AG09309 (cell line): ENCODE results near the gene SLC9A1.
A peak's percentile ranks its signal among the peaks of the same experiment; 100 is the strongest.

ENCODE experiments used
- DNase-seq: peaks from one replicate; pipeline ENCODE4 v3.0.0-alpha.2; 2010; ENCODE audit warnings: low read depth
- H3K4me3 ChIP-seq: 2 replicates; pipeline ENCODE4 v1.5.1; 2011; ENCODE audit warnings: mild to moderate bottlenecking, low read depth, low read length, moderate library complexity; ENCODE audit not compliant: control insufficient read depth
- CTCF ChIP-seq: IDR thresholded peaks from 2 replicates; pipeline ENCODE4 v1.5.1; 2011; ENCODE audit warnings: mild to moderate bottlenecking, low read depth, low read length, inconsistent platforms; ENCODE audit not compliant: insufficient read depth, control insufficient read depth; ENCODE audit errors: missing control alignments

SLC9A1 gene

GRCh38 chr1:27147842-27148518 is 6.9 kb downstream of the SLC9A1 start:
- no peak for DNase-seq
- no peak for TF ChIP-seq CTCF
- no peak overlapping the region for H3K4me3 ChIP-seq

GRCh38 chr1:27145934-27146354 is 9.0 kb downstream of the SLC9A1 start:
- no peak overlapping the region for H3K4me3 ChIP-seq
- no peak for TF ChIP-seq CTCF
- DNase-seq: peak; percentile 59

GRCh38 chr1:27144920-27145661 is 9.8 kb downstream of the SLC9A1 start:
- DNase-seq: peak; percentile 63
- TF ChIP-seq CTCF: no peak
- no peak overlapping the region for H3K4me3 ChIP-seq

- DNase-seq: no peak
- no peak overlapping the region for H3K4me3 ChIP-seq
- TF ChIP-seq CTCF: no peak
These were observed 10.7 kb downstream of the SLC9A1 start for GRCh38 chr1:27144049-27144748.

GRCh38 chr1:27143401-27143800 is 11.5 kb downstream of the SLC9A1 start:
- DNase-seq: no peak
- no peak for TF ChIP-seq CTCF
- no peak overlapping the region for H3K4me3 ChIP-seq

- no peak for TF ChIP-seq CTCF
- DNase-seq: no peak
- H3K4me3 ChIP-seq: no peak overlapping the region
These were observed 12.5 kb downstream of the SLC9A1 start for GRCh38 chr1:27142464-27142863.
